DOHH2 (cell line): ENCODE measurements around the gene TCP1.

Experiments
- EZH2phosphoT487 ChIP-seq: fragments of 200-600 bp; sonication (generic); IDR thresholded peaks from 2 replicates; pipeline ENCODE4 v1.6.1; 2017; ENCODE audit warnings: borderline replicate concordance, mild to moderate bottlenecking, antibody characterized with exemption, low read length, moderate library complexity, mixed read lengths
- TF ChIP-seq, protein P1 (sequence below): fragments of 200-600 bp; sonication (generic); IDR thresholded peaks from one replicate; pipeline ENCODE4 v1.5.1; 2014; ENCODE audit warnings: antibody characterized with exemption, mild to moderate bottlenecking, low read depth, low read length; ENCODE audit not compliant: poor library complexity, severe bottlenecking

DNA sequence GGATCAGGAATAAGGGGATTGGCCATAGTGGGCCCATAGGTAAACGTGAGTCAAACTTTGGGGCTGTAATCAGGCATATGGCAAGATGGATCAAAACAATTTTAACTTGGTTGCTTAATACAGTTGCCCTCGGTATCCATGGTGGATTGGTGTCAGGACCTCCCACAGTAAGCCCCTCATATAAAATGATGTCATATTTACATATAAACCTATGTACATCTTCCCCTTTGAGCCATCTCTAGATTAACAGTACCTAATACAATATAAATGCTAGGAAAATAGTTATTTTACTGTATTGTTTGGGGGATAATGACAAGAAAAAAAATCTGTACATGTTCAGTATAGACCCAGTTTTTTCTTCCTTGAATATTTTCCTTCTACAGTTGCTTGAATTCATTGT is 35.0 kb downstream of the TCP1 start:
- TF ChIP-seq, protein P1, sequence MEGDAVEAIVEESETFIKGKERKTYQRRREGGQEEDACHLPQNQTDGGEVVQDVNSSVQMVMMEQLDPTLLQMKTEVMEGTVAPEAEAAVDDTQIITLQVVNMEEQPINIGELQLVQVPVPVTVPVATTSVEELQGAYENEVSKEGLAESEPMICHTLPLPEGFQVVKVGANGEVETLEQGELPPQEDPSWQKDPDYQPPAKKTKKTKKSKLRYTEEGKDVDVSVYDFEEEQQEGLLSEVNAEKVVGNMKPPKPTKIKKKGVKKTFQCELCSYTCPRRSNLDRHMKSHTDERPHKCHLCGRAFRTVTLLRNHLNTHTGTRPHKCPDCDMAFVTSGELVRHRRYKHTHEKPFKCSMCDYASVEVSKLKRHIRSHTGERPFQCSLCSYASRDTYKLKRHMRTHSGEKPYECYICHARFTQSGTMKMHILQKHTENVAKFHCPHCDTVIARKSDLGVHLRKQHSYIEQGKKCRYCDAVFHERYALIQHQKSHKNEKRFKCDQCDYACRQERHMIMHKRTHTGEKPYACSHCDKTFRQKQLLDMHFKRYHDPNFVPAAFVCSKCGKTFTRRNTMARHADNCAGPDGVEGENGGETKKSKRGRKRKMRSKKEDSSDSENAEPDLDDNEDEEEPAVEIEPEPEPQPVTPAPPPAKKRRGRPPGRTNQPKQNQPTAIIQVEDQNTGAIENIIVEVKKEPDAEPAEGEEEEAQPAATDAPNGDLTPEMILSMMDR: no peak
- TF ChIP-seq EZH2phosphoT487: no peak
